Stimulated activated CD8-positive, alpha-beta memory T cell treated with anti-CD3 and anti-CD28 coated beads, Interleukin-15, amount 100 ng/mL, for 1 hour (primary cell): ENCODE data around the gene ZNF106.

Experiments
- DNase-seq: peaks from one replicate; pipeline ENCODE4 v3.0.0-alpha.2; 2020; ENCODE audit warnings: low read depth

The ZNF106 gene

GRCh38 chr15:42490671-42491538 lies at the start of gene ZNF106:
ZNF106 (minus strand) TSS chr15:42491141; CDS start chr15:42472289, 18,852 bp downstream.
- peak; percentile 67 for DNase-seq

GRCh38 chr15:42533246-42533645 lies 42.3 kb upstream of the ZNF106 start:
- DNase-seq = no peak

GRCh38 chr15:42528970-42529369 lies 38.0 kb upstream of the ZNF106 start:
- DNase-seq = no peak

GRCh38 chr15:42523331-42523730 lies 32.4 kb upstream of the ZNF106 start:
- no peak for DNase-seq

- no peak for DNase-seq
Measured at GRCh38 chr15:42511007-42511391, 20.1 kb upstream of the ZNF106 start.

- no peak for DNase-seq
Measured at GRCh38 chr15:42510258-42511006, 19.5 kb upstream of the ZNF106 start.

- DNase-seq = no peak
Measured at GRCh38 chr15:42508263-42508690, 17.3 kb upstream of the ZNF106 start.

GRCh38 chr15:42507514-42507913 lies 16.6 kb upstream of the ZNF106 start:
- no peak for DNase-seq

- DNase-seq = no peak
Measured at GRCh38 chr15:42504631-42505030, 13.7 kb upstream of the ZNF106 start.

- DNase-seq = no peak
Measured at GRCh38 chr15:42503825-42504224, 12.9 kb upstream of the ZNF106 start.

GRCh38 chr15:42502477-42502876 lies 11.5 kb upstream of the ZNF106 start:
- no peak for DNase-seq

- no peak for DNase-seq
Measured at GRCh38 chr15:42499858-42500609, 9.1 kb upstream of the ZNF106 start.

GRCh38 chr15:42498212-42499068 lies 7.5 kb upstream of the ZNF106 start:
- no peak for DNase-seq

GRCh38 chr15:42495361-42496212 lies 4.6 kb upstream of the ZNF106 start, which contains the start of gene SNAP23:
SNAP23 (plus strand) TSS chr15:42495634; CDS start chr15:42511847, 16,213 bp downstream.
- DNase-seq = peak; percentile 58

GRCh38 chr15:42494998-42495360 lies 4.0 kb upstream of the ZNF106 start:
- DNase-seq = no peak

GRCh38 chr15:42493679-42494078 lies 2.7 kb upstream of the ZNF106 start:
- no peak for DNase-seq

GRCh38 chr15:42491539-42492225 lies 741 bp upstream of the ZNF106 start:
- no peak for DNase-seq

- no peak for DNase-seq
Measured at GRCh38 chr15:42490291-42490670, 660 bp downstream of the ZNF106 start.

GRCh38 chr15:42483677-42484076 lies 7.3 kb downstream of the ZNF106 start:
- no peak for DNase-seq

GRCh38 chr15:42482701-42483100 lies 8.2 kb downstream of the ZNF106 start:
- DNase-seq = no peak
